HUDEP-2 (cell line): ENCODE data around the gene ABTB1.

Experiments
- DNase-seq, 76 experiments: peaks; one replicate each; lab custom pipeline; 2025; ENCODE audit not compliant: unreplicated experiment in 76 of 76; lab: John Stamatoyannopoulos, UW

Gene ABTB1

DNA sequence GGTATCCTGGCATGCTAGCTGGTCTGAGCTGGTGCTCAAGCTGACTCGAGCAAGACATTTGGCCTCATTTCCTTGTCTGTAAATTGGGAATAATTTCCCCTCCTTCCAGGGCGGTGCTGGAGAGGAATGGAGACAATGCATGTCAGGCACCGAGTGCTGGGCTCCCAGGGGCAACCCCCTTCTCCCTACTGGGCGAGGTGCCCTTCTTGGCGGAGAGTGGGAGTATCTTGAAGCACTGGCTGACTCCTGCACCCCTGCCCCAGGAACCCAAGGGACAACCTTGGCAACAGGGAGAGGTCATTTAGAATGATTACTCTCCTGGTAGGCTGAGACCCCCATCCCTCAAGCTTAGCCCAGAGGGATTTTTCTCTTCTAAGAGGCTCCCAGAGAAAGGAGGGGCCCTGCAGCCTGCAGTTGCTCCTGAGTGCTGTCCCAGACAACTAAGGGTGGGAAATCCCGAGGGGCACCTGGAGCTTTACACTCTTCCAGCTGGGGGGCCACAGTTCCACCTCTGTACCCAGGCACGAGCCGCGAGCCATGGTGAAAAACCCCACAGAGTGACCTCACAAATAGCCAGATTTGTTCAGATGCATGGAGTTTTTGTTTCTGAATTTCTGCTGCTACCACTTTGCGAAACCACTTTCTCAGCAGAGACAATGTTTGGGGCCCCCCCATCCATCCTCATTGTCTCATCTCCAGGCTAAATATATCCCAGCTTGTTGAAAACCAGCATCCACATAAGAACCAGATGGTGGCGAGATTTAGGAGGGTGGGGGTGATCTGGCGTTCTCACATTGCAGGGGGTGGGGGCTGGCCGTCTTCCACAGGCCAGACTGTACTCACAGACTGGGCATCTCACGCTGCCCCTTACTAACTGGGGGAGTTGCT lies 44.8 kb downstream of the ABTB1 start:
- no peak for DNase-seq

- DNase-seq, result no peak
These were observed 45.6 kb downstream of the ABTB1 start for GRCh38 chr3:127718245-127718915.

- DNase-seq, result no peak
These were observed 46.2 kb downstream of the ABTB1 start for GRCh38 chr3:127718916-127719290.

DNA sequence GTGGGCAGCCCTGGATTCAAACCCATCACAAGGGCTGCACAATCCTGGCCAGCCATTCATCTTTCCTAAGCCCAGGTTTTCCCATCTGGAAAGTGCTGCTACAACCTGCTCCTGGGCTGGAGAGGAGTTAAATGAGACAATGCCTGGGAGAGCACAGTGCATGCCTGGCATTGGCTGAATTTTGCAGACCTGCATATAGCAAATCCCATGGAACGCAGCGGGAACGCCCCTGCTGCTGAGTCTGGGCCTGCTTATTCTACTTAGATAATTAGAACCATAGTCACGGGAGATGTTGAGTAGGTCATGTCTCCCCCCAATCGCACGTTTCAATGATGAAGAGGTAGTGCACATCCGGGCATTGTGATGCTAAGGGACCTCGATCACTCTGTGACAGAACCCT lies 46.6 kb downstream of the ABTB1 start:
- no peak for DNase-seq

DNA sequence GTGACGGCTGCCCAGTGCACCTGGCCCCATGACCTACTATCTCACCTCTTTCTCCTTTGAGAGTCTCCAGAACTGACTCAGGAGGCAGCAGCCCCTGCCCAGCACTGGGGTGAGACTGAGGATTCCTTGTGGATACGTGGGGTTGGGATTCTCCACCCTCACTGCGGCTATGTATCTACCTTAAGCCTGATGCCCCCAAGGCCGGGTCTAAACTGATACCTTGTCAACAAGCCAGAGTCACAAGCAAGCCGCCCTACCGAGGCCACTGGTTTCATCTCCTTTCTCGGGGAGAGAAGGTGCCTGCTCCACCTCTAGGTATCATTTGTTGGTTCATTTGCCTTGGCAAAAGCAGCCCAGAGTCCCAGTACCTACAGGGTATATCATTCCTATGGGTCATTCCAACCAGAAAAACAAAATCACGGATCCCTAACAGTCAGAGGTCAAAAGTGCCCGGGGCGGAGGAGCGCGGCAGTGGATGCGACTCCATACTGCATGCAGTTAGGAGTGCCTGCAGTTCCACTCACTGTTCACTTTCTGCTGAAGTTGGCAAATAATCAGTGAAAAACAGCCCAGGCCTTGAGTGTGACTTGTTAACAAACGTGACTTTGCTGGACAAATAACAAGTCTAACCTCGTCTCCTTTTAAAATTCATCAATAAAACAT lies 47.5 kb downstream of the ABTB1 start:
- no peak for DNase-seq

DNA sequence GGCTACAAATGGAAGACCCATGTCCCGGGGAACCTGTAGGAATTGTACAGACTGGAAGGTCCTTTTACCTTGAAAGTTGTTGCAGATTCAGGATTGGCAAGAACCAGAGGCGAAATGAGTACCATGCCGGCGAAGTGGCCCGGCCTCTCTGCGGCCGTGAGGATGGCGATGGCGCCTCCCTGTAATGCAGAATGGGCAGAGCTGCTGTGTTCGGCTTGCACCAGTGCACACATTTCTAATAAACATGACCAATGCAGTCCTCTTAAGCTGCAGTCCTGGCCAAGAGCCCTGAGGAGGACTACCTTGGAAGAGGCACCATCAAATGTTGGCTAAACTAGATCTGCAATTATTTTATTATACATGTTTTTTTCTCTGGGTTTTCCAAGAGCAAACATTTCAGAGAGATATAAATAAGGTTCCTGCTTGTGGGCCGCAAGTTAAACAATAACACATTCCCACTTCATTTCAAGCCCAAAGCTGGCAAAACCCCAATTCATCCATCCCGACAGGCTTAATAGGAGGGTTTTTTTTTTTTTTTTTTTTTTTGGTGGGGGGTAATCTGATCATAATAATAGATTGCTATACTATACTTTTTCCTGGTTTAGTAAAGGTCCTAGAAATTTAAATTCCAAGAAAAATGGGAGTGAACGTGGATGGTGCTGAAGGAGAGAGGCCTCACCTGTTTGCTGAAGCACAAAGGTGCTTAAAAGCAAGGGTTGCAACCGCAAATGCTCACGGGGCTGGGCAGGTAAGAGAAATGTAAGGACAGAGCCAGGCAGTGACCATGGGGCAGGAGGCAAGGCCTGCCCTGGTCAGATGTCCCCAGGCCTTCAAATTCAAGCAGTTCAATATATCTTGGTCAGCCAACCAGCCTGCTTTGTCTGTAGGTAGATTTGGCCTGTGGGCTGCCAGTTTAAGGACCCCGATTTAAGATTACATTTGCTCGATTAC lies 48.5 kb downstream of the ABTB1 start:
- DNase-seq, result no peak

DNA sequence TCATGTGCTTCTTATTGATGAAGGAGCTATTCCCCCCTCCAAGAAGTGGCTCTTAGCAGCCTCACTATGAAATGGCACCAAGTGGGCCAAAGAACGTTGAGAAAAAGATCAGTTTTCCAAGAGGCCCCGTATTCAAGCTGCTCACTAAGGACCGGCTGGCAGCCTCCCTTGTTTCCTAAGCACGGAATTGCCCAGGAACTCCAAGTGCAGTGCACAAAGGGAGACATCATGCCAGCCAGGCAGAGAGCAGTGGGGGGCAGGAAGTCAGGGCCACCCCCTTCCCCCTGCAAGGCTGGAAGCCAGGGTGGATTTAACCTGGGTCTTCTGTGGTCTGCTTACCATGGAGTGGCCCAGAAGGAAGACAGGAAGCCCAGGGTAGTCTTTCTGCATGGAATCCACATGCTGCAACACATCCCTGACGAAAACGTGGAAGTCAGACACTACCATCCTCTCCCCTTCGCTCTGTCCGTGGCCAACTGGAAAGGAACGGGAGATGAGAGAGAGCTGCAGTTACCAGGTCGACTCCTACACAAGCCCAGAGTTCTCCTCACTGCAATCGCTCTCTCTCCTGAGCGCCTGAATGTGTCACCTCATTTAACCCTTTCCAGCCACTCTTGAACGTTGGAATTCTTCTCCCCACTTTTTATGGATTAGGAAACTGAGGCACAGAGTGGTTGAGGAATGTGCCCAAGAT lies 49.5 kb downstream of the ABTB1 start:
- DNase-seq, result no peak

DNA sequence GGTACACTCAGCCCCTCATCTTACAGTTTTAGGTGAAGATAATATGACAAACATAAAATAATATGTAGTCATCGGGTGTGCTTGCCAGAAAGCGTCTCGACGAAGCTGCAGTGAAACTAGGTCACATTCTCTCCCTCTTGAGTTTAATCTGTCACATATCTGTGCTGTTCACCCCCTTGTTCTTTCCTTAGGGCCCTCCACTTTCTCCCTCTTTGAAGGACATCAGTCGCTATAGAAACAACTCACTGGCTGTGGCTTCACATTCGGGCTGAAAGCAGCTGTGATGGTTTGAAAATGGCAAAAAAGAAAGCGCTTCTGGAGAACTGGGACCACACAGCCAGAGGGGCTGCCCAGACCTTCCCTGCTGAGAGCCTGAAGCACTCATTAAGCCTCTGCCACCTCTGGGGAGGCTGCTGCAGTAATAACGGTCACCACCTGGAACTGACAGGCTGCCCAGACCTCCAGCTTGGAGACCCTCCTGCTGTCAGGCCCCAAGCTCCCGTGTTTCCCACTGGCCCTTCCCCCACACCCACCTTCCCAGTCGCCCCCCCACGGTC lies 50.3 kb downstream of the ABTB1 start:
- no peak for DNase-seq

- no peak for DNase-seq
These were observed 54.1 kb downstream of the ABTB1 start for GRCh38 chr3:127726894-127727293.

GRCh38 chr3:127728417-127729015 lies 55.8 kb downstream of the ABTB1 start:
- no peak for DNase-seq

DNA sequence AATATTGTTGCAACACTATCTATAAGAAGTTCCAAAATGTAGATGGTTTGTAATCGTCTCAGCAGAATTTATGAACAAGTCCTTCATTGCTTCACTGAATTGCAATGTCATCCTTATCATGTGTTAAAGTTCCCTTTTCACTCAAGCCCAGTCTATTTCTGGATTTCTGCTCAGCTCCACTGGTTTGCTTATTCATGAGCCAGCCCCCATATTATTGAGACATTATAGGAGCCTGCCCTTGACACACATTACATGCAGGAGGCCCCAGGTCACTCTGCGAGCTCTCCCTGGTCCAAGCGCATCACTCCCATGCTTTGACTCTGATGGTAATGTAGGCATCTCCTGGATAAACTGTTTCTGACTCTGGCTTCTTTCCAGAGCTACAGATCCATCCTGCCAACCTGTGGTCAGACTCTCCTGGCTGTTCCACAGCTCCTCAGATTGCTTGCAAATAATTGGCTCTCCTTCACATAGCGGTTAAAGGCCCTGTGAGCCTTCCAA lies 56.9 kb downstream of the ABTB1 start:
- no peak for DNase-seq

DNA sequence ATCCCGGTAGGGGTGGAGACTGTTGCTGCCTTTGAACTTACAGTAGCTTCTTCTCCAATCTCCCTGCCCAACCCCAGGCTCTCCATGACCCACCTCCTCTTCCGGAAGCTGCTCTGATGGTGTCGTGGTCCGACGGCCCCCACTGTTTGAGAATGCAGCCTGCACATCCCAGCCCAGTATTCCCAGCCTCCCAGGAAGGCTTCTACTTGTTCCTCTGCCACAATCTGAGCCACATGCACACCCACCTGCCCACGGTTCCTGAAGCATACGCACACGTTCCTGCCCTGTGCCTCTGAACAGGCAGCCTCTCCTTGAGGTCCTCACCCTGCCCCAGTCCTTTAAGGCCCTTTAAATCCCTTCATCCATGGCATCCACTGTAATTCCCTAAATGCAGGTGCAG lies 57.4 kb downstream of the ABTB1 start:
- DNase-seq, result no peak
